ENCODE data around the gene YJEFN3. TPM values are rescaled to one million over a fixed set of nuclear protein-coding genes. Genes with fewer than 3 reads are reported as not detected.

YJEFN3 gene
- total RNA-seq, 1 experiment from 2014 or later, result 25.3 TPM

- DNase-seq (ENCODE audit: low read depth, low spot score) (no peak), ATAC-seq (no peak)
- Histone ChIP-seq H3K79me2 (ENCODE audit: insufficient read depth, low read length) (peaks cover 54% of the 10 kb centered on the region), H4K20me1 (ENCODE audit: insufficient read depth) (no peaks in the 10 kb centered on the region), H3K4me2 (ENCODE audit: low read length) (no peak overlapping the region), H2AFZ (ENCODE audit: low read depth, low read length, poor library complexity, severe bottlenecking) (no peak overlapping the region), H3K4me3 (replicated peaks in 1 of 2; ENCODE audit: low read depth in 1 of 2, low read length in 2 of 2) (no peak overlapping the region), H3K36me3 (ENCODE audit: control insufficient read depth in 1 of 2, insufficient read depth in 2 of 2, low read length in 2 of 2) (peaks cover 1 to 13% of the 10 kb centered on the region in 2 experiments; a peak in 3 of 4 replicates), H3K9me3 (ENCODE audit: control insufficient read depth in 1 of 2, insufficient read depth in 1 of 2, low read depth in 1 of 2, low read length in 2 of 2) (no peaks in the 10 kb centered on the region), H3K27me3 (ENCODE audit: insufficient read depth, low read length) (no peaks in the 10 kb centered on the region), H3K9ac (ENCODE audit: low read length) (no peak overlapping the region), H3K4me1 (ENCODE audit: control insufficient read depth in 1 of 2, insufficient read depth in 2 of 2, low read length in 2 of 2) (no peaks in the 10 kb centered on the region), H3K9me2 (ENCODE audit: insufficient read depth) (no peaks in the 10 kb centered on the region), H3K27ac (ENCODE audit: low read depth, low read length) (no peak overlapping the region)
- no peak for TF ChIP-seq ELF1 (IDR thresholded peaks at IDR 0.05; ENCODE audit: borderline replicate concordance, low read depth)
- no peak for TF ChIP-seq FOSL1 (IDR thresholded peaks at IDR 0.05; ENCODE audit: low read depth)
- ChIA-PET POLR2A (no interaction called here), RAD21 (ENCODE audit: low non-redundant PET in 1 of 2, low total read pairs in 2 of 2, uncharacterized antibody in 2 of 2, unreplicated experiment in 2 of 2) (interaction anchor here in 1 of 2 experiments (0.6 kb wide), 1 partner anchor 27 kb away, joined by 3 read pairs; no protein-coding TSS in a partner anchor), CTCF (no interaction called here)
- no TSS peak for BruUV-seq (replicated peaks)
- intact Hi-C loops (cut with micrococcal nuclease), result no loop called here
Measured at GRCh38 chr19:19525611-19526380, 2.9 kb upstream of the YJEFN3 start.

DNA sequence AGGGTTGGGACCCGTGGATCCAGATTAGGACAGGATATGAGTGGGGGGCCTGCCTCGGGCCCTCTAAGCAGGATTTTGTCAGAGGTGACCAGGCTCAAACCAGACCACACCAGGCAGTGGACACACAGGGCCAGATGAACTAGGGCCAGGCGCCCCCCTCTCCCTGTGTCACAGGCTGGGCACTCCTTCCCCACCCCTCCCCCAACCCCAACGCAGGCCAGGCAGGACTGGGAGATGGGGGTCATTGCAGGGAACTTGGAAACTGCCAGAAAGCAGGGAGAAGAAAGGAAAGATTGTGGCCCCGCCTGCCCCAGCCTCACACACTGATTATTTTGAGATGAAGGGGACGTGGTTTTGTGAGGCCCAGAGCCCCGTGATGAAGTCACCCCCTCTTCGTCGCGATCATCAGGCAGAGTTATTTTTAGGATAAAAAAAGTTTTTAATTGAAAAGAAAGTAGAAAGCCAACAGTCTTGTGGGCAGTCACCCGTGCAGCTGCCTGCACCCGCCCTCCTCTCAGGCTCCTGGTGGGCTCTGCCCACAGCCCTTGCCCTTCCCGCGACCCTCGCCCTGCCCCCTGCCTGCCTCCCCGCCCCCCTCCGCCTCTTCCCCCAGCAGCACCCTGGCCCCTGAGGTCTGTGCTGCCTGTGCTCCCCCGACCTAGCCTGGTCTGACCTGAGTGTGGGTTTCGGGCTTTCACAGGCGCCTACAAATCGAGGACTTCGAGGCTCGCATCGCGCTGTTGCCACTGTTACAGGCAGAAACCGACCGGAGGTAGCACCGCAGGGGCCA is 1.9 kb upstream of the YJEFN3 start:
- TF ChIP-seq POLR2AphosphoS5 (IDR thresholded peaks at IDR 0.05; ENCODE audit: low read depth, low read length), result no peak
- TF ChIP-seq JUND (IDR thresholded peaks at IDR 0.05), result no peak
- TF ChIP-seq ZFX (IDR thresholded peaks at IDR 0.05), result no peak
- H3K27me3 ChIP-seq (ENCODE audit: insufficient read depth, low read length), result no peaks in the 10 kb centered on the region
- no peak for ATAC-seq
- H3K4me3 ChIP-seq (replicated peaks in 1 of 2; ENCODE audit: low read depth in 1 of 2, low read length in 2 of 2), result no peak overlapping the region
- no peak overlapping the region for H3K9ac ChIP-seq (ENCODE audit: low read length)
- POLR2A ChIA-PET, result no interaction called here
- RAD21 ChIA-PET (ENCODE audit: low non-redundant PET in 1 of 2, low total read pairs in 2 of 2, uncharacterized antibody in 2 of 2, unreplicated experiment in 2 of 2), result no interaction called here
- peaks cover 0 to 9% of the 10 kb centered on the region in 2 experiments; a peak in 3 of 4 replicates for H3K36me3 ChIP-seq (ENCODE audit: control insufficient read depth in 1 of 2, insufficient read depth in 2 of 2, low read length in 2 of 2)
- BruUV-seq (replicated peaks), result no TSS peak
- H3K4me1 ChIP-seq (ENCODE audit: control insufficient read depth in 1 of 2, insufficient read depth in 2 of 2, low read length in 2 of 2), result no peaks in the 10 kb centered on the region
- H4K20me1 ChIP-seq (ENCODE audit: insufficient read depth), result no peaks in the 10 kb centered on the region
- intact Hi-C loops (cut with micrococcal nuclease), result no loop called here
- H3K79me2 ChIP-seq (ENCODE audit: insufficient read depth, low read length), result peaks cover 45% of the 10 kb centered on the region
- no peaks in the 10 kb centered on the region for H3K9me2 ChIP-seq (ENCODE audit: insufficient read depth)
- no peak overlapping the region for H3K4me2 ChIP-seq (ENCODE audit: low read length)
- CTCF ChIA-PET, result no interaction called here
- no peak for DNase-seq (ENCODE audit: low read depth, low spot score)
- H3K9me3 ChIP-seq (ENCODE audit: control insufficient read depth in 1 of 2, insufficient read depth in 1 of 2, low read depth in 1 of 2, low read length in 2 of 2), result no peaks in the 10 kb centered on the region
- no peak overlapping the region for H2AFZ ChIP-seq (ENCODE audit: low read depth, low read length, poor library complexity, severe bottlenecking)
- H3K27ac ChIP-seq (ENCODE audit: low read depth, low read length), result no peak overlapping the region
